GM18861 (cell line): Measurements from ENCODE around the gene CD300C.
"Not testable (repeated sequence)": the region's sequence is repeated elsewhere in the genome, so short reads cannot be mapped to it uniquely, and the experiment has no call there.

Source experiments
- ATAC-seq: cut with Tn5 transposase; IDR thresholded peaks from one replicate; pipeline ENCODE4 v1.9.1; 2021; ENCODE audit not compliant: unreplicated experiment

The CD300C gene

DNA sequence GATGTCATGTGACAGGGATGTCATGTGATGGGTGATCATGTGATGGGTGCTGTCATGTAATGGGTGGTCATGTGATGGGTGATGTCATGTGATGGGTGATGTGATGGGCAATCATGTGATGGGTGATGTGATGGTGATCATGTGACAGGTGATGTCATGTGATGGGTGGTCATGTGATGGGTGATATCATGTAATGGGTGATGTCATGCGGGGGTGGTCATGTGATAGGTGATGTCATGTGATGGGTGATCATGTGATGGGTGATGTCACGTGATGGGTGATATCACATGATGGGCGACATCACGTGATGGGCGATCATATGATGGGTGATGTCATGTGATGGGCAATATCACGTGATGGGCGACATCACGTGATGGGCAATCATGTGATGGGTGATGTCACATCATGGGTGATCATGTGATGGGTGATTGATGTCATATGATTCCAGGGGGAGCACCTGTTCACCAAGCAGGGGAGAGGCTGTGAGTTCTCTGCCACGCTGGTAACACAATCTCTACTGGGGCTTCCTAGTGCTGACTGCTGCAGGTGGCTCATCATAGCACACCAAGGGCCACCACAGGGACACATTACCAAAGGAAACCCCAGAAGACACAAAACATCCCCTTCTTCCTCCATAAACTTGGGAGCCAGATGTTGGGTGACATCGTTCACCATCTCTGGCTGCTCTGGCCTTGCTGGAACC lies 31.1 kb downstream of the CD300C start:
- ATAC-seq: no peak

DNA sequence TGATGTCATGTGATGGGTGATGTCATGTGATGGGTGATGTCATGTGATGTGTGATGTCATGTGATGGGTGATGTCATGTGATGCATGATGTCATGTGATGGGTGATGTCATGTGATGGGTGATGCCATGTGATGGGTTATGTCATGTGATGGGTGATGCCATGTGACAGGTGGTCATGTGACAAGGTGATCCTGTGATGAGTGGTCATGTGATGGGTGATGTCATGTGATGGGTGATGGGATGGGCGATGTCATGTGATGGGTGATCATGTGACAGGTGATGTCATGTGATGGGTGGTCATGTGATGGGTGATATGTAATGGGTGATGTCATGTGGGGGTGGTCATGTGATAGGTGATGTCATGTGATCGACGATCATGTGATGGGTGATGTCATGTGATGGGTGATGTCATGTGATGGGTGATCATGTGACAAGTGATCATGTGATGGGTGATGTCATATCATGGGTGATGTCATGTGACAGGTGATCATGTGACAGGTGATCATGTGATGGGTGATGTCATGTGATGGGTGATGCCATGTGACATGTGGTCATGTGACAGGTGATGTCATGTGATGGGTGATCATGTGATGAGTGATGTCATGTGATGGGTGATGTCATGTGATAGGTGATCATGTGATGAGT lies 31.8 kb downstream of the CD300C start:
- no peak for ATAC-seq

DNA sequence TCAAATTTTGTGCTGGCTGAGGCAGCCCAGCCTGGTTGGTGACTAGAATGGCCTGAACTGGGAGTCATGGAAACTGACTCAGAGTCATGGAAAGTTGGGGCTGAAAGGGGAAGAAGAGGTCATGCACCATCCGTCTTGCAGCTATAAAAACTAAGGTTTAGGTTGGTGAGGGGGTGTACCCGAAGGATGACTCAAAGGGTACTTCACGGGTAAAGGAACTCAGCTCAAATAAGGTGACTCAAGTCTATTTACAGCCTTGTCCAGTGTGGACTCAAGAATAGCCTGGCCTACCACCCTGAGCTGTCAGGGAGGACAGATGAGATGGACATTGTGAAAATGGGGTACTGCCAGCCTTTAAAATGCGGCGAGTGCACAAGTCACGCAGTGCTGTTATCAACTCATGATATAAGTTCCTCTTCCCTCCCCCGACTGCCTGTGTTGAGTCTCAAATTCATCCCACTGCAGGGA lies 33.3 kb downstream of the CD300C start:
- ATAC-seq: peak; percentile 65

DNA sequence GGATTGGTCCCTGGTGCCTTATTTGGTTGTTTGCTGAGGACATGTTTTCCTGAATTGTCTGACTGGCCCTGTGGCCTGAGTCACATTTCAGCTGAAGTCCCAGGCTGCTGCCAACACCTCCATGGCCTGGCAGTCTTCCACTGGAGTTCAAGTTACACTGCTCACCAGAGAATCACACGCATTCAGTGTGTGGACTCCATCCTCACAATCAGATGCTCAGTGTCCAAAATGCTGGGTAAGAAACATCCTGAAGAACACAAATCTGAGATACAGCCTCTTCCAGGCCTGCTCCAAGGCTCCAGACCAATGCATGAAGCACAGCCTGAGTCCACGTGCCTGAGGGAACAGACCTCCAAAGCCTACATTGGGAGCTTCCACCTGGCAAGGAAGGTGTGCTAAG lies 33.9 kb downstream of the CD300C start:
- ATAC-seq: no peak

DNA sequence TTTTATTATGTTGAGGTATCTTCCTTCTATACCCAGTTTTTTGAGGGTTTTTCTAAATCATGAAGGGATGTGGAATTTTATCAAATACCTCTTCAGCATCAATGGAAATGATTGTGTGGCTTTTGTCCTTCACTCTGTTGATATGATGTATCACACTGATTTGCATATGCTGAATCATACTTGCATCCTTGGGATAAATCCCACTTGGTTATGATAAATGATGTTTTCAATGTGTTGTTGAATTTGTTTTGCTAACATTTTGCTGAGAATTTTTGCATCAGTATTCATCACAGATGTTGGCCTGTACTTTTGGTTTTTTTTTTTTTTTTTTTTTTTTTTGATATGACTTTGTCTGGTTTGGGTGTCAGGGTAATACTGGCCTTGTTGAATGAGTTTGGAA lies 37.8 kb downstream of the CD300C start:
- no peak for ATAC-seq

DNA sequence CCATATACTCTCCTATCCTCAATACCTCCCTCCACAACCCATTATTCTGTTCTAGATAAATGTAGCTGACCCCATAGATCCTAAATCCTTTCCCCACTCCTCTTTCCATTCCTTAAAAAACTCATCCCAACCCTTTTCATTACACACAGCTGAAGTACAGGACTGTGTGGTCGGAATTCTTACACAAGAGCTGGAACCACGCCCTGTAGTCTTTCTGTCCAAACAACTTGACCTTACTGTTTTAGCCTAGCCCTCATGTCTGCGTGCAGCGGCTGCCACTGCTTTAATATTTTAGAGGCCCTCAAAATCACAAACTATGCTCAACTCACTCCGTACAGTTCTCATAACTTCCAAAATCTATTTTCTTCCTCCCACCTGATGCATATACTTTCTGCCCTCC lies 42.0 kb downstream of the CD300C start:
- not testable (repeated sequence) for ATAC-seq

DNA sequence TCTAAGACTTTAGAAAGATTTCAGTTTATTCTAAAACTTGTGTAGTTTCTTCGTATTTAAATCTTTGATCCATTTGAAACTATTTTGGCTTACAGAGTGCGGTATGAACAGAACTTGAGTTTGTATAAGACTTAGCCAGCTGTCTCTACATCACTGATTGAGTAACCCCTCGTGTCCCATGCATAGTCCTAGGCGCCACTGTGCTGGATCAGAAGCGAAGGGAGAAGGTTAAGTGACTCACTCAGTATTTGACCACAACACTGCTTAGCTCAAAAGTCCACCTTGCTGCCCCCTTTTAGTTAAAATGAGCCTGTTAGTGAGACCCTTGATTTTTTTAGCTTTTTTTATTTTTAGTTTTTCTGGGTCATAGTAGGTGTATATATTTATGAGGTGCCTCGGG lies 43.1 kb downstream of the CD300C start:
- ATAC-seq: no peak

DNA sequence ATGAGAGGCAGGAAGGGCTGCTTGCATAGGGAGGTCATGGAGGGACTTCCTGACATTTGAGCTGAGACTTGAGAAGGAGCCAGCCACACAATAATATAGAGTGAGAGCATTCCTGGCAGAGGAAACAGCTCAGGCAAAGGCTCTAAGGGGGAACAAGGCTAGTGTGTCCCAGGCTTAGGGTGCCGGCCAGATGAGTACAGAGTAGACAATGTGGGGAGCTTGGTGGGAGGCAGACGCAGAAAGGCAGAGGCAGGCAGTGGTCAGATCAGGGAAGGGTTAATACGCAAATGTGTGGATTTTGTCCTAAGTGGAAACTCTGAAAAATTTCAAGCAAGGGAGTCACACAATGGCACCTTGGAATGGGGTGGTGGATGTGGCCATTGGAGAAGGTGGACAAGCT lies 45.9 kb downstream of the CD300C start:
- ATAC-seq: no peak

DNA sequence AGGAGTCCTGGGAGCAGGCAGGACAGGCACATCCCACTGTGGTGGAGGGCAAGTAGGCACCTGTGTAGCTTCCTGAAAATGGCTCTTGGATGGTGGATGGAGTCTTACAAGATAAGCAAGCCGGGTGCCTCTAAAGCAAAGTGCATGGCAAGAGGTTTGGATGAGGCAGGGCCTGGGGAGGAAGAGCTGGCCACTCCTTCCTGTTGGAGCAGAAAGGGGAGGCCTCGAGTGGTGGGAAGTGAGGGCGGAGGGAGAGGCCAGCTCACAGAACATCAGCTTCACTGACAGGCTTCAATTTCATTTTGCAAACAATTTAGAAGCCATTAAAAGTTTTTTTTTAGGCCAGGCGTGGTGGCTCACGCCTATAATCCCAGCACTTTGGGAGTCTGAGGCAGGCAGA lies 48.4 kb downstream of the CD300C start:
- ATAC-seq: no peak

DNA sequence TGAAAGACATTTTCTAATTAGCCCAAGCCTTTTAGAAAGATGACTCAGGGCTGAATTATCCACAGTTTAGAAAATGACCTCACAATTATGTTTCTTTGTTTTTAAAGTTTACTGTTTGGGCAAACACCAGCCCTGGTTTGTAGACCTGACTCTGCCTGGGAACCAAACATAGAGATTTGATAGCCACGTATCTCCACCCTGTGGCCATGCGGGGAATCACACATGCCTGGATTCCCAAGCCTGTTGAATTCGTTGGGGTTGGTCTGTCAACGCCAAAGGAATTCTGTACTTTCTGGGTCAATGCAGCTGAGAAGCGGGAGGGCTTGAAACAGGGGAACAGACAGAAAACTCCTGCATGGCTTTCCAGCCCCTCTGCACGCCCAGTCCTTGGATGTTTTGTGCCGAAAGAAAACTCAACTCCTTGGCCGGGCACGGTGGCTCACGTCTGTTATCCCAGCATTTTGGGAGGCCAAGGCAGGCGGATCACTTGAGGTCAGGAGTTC lies 52.5 kb downstream of the CD300C start:
- no peak for ATAC-seq

DNA sequence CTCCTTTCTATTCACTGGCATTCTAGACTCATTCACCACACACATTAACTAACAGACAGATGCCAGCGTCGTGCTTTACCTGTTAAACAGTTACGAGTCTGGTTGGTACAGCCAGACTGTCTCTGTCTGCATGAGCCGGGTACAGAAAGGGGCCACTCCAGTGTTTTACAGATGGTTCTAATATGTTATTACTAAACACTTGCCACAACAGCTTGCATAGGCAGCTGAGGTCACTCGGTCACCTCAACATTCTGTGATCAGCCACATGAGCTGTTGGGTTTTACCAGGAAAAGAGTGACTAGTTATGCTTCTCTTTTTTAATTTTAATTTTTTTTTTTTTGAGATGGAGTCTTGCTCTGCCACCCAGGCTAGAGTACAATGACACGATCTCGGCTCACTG lies 54.3 kb downstream of the CD300C start:
- ATAC-seq: no peak
